GM12872 (cell line): ENCODE data around the gene TKTL1.

Source experiments
- CTCF ChIP-seq: IDR thresholded peaks from 3 replicates; pipeline ENCODE4 v1.5.1; 2011; ENCODE audit warnings: low read depth, mild to moderate bottlenecking, low read length, moderate library complexity; ENCODE audit not compliant: insufficient read depth

TKTL1 gene

DNA sequence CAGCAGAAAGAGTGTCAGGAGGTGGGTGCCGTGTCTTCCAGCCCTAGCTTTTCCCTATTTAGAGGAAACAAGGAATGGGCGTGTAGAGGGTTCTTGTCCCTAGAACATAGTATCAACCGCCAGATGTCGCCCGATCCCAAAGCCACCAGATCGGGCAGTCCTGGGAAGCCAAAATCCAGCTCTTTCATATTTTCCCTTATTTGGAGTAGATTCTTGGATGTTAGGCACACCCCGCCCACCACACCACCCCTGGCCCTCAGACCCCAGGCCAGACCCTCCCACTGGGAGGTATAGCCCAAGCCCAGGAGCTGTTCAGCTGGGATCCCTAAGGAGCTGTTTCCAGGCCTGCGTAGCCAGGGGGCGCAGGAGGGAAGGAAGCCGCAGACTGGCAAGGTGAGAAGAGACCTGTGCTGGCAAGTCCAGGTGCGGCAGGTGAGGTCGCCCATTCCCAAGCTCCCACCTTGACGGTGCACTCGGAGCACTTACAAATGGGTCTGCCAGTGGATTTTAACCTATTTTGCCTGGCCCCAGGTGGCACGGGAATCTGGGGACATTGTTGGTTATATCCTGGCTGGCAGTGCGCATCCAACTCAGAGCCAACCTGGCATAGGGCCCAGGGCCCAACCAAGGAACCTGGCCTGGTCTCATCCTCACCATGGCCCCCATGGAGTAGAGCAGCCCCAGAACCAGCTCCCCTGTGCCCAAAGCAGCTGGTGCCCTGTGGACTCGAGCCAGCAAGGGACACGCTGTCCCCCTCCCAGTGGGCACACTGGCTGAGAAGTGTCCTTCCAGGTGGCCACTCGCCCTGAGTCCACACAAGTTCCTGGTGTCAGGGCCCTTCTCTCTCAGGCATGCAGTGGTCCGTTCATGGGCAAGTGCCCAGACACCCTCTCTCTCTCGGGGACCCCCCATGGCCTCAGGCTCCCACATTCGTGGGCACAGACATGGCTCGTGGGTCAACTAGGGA lies 78.0 kb downstream of the TKTL1 start:
- peak; percentile 37 for TF ChIP-seq CTCF

DNA sequence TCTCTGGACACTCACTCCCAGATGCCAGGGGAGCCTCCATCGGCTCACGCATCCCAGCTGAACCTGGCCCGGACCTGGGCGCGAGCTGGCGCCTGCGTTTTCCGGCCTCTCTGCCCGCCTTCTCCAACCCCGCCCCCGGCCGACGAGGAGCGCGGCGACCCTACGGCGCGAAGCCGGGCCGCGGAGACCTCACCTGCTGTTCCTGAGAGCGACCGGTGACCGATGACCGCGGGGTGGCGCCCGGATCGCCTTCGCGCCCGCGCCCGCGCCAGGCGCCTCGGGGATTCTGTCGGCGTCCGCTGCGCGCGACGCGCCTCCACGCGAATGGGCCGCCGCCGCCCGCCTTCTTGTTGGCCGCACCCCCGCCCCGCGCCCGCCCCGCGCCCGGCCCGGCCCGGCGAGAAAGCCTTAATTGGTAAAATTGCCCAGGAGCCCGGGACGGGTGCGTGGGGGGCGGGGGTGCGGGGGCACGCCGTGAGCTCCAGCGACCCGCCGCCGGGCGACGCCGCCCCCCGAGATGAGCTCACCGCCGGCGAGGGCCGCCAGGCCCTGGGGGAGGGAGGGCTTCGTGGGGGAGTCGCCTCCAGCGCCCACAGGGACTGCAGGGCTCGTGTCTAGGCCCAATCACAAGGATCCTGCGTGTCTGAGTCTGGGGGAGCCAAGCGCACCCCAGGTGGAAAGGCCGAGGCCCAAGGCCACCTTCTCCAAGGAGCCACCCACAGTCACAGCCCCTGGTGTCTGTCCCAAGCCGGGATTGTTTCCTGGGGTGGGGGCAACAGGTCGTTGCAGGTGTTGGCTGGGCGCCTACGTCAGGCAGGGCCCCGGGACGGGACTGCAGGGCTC lies 78.9 kb downstream of the TKTL1 start, which contains the start of gene FLNA:
FLNA (minus strand) TSS at position 322 of the 843 bp plus-strand sequence. CDS start 3,389 bp downstream, outside the sequence.
- 0 out of 3 replicates have a peak, but pooled peaks have one; percentile 16 for TF ChIP-seq CTCF

GRCh38 chrX:154375156-154375504 lies 79.5 kb downstream of the TKTL1 start:
- TF ChIP-seq CTCF: no peak

GRCh38 chrX:154376774-154377173 lies 81.2 kb downstream of the TKTL1 start:
- no peak for TF ChIP-seq CTCF

GRCh38 chrX:154378059-154378798 lies 82.6 kb downstream of the TKTL1 start:
- TF ChIP-seq CTCF: no peak

DNA sequence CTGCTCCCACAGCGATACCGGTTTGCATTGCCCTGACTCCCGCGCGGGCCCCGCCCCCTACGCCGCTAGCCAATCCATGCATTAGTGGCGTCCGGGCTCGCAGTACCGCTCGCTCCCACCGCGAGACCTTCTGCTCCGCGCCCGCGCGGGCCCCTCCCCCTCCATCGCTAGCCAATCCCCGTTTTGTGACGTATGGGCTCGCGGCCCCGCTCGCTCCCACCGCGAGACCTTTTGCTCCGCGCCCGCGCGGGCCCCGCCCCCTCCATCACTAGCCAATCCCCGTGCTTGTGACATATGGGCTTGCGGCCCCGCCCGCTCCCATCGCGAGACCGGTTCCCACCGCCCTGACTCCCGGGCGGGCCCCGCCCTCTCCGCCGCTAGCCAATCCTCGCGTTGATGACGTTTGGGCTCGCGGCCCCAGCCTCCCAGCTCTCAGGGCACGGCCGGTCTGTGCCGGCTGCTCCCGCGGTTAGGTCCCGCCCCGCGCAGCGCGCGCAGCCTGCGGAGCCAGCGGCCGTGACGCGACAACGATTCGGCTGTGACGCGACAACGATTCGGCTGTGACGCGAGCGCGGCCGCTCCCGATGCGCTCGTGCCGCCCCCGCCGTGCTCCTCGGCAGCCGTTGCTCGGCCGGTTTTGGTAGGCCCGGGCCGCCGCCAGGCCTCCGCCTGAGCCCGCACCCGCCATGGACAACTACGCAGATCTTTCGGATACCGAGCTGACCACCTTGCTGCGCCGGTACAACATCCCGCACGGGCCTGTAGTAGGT lies 83.4 kb downstream of the TKTL1 start, which contains the start of gene EMD:
EMD (plus strand) TSS at position 497 of the 770 bp plus-strand sequence; CDS start at position 687, 190 bp downstream.
- TF ChIP-seq CTCF: no peak
